OCI-LY3 (cell line): ENCODE results near the gene HOXA5.

Experiments
- H2AFZ ChIP-seq: fragments of 200-600, 300-600 bp; shearing (Covaris generic); 2 replicates; pipeline ENCODE4 v1.6.0; 2014; ENCODE audit warnings: antibody characterized with exemption, low read depth, low read length
- H3K27ac ChIP-seq: fragments of 200-600, 300-600 bp; sonication (generic); 2 replicates; pipeline ENCODE4 v1.5.1; 2014; ENCODE audit warnings: mild to moderate bottlenecking, low read length, moderate library complexity, mixed read lengths
- H3K27me3 ChIP-seq: fragments of 200-600, 300-600 bp; sonication (generic); 2 replicates; pipeline ENCODE4 v1.6.1; 2014; ENCODE audit warnings: low read depth, low read length, mixed read lengths
- H3K36me3 ChIP-seq: fragments of 200-600, 300-600 bp; sonication (generic); replicated peaks from 2 replicates; pipeline ENCODE3; 2014; ENCODE audit warnings: low read depth, low read length, mixed read lengths
- H3K4me1 ChIP-seq: fragments of 300-600, 200-600 bp; sonication (generic); 2 replicates; pipeline ENCODE4 v1.6.1; 2014; ENCODE audit warnings: low read length, mixed read lengths
- H3K4me2 ChIP-seq: fragments of 200-600, 300-600 bp; sonication (generic); 2 replicates; pipeline ENCODE4 v1.6.1; 2014; ENCODE audit warnings: low read length, mixed read lengths
- H3K4me3 ChIP-seq: fragments of 300-600, 200-600 bp; sonication (generic); 2 replicates; pipeline ENCODE4 v1.5.1; 2014; ENCODE audit warnings: antibody characterized with exemption, mild to moderate bottlenecking, low read length, moderate library complexity
- H3K79me2 ChIP-seq: fragments of 300-600, 200-600 bp; shearing (Covaris generic); 2 replicates; pipeline ENCODE4 v1.6.1; 2014; ENCODE audit warnings: mild to moderate bottlenecking, low read length, mixed read lengths
- H3K9ac ChIP-seq: fragments of 300-600, 200-600 bp; shearing (Covaris generic); 2 replicates; pipeline ENCODE4 v1.6.0; 2014; ENCODE audit warnings: mild to moderate bottlenecking, low read length, moderate library complexity
- H3K9me3 ChIP-seq: fragments of 200-600, 300-600 bp; shearing (Covaris generic); 2 replicates; pipeline ENCODE4 v1.6.1; 2014; ENCODE audit warnings: low read length, mixed read lengths; ENCODE audit not compliant: insufficient read depth
- H4K20me1 ChIP-seq: fragments of 200-600, 300-600 bp; sonication (generic); 2 replicates; pipeline ENCODE4 v1.6.1; 2016; ENCODE audit warnings: low read length, mixed read lengths; ENCODE audit not compliant: insufficient read depth
- CTCF ChIP-seq: fragments of 200-600, 300-600 bp; sonication (generic); IDR thresholded peaks from 2 replicates; pipeline ENCODE4 v1.5.1; 2014; ENCODE audit warnings: antibody characterized with exemption, low read length, low read depth
- EZH2phosphoT487 ChIP-seq: fragments of 200-600 bp; shearing (Covaris generic); IDR thresholded peaks from 2 replicates; pipeline ENCODE4 v1.6.1; 2018; ENCODE audit warnings: antibody characterized with exemption, mixed run types, low read depth

HOXA5 gene

GRCh38 chr7:27111042-27111750 is 32.3 kb downstream of the HOXA5 start:
- H3K4me2 ChIP-seq = no peak overlapping the region
- no peaks in the 10 kb centered on the region for H3K36me3 ChIP-seq
- H2AFZ ChIP-seq = no peak overlapping the region
- TF ChIP-seq EZH2phosphoT487 (no peak), CTCF (no peak)
- no peaks in the 10 kb centered on the region for H4K20me1 ChIP-seq
- no peak overlapping the region for H3K9ac ChIP-seq
- no peaks in the 10 kb centered on the region for H3K27me3 ChIP-seq
- H3K9me3 ChIP-seq = no peaks in the 10 kb centered on the region
- H3K79me2 ChIP-seq = no peaks in the 10 kb centered on the region
- no peaks in the 10 kb centered on the region for H3K4me1 ChIP-seq
- H3K4me3 ChIP-seq = no peak overlapping the region
- H3K27ac ChIP-seq = no peak overlapping the region

- no peaks in the 10 kb centered on the region for H3K79me2 ChIP-seq
Measured at GRCh38 chr7:27110186-27111031, 33.1 kb downstream of the HOXA5 start.

DNA sequence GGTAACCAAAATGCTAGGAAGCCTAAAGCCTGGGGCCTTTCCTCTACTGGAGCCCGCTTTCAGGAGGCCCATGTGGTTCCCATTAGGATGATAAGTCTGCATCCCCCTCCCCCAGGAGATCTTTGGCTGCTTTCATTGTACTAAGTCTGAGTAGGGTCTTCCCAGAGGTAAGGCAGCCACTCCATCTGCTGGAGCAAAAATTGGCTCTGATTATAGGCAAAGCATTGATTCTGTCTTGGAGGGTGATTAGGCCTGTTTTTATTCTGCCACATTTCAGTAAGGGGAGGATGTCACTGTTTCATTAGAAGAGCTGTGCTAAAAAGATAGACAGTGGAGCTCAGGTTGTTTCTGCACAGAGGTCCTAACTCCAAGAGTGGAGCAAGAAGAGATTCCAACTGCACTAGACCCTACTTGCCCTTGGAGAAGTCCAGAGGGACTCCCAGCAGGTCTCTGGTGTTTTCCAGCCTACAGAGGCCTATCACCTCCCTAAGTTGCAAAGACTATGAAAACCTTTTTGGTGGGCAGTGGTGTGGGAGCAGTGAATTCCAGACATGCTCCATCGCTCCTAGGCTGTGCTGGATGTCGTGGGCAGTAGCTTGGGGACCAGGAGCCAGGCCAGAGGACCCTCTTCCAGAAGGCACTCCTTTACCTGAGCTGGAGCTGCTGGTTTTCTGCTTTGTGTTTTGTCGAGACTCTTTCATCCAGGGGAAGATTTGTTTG is 33.9 kb downstream of the HOXA5 start:
- H3K4me2 ChIP-seq = no peak overlapping the region
- H3K9ac ChIP-seq = no peak overlapping the region
- no peaks in the 10 kb centered on the region for H3K79me2 ChIP-seq
- H3K27ac ChIP-seq = no peak overlapping the region
- H3K9me3 ChIP-seq = no peaks in the 10 kb centered on the region
- H4K20me1 ChIP-seq = no peaks in the 10 kb centered on the region
- no peak overlapping the region for H3K4me3 ChIP-seq
- TF ChIP-seq CTCF (no peak), EZH2phosphoT487 (no peak)
- no peaks in the 10 kb centered on the region for H3K4me1 ChIP-seq
- no peaks in the 10 kb centered on the region for H3K36me3 ChIP-seq
- H3K27me3 ChIP-seq = no peaks in the 10 kb centered on the region
- H2AFZ ChIP-seq = no peak overlapping the region

More at GRCh38 chr7:27110186-27111031, 33.1 kb downstream of the HOXA5 start:
- no peak overlapping the region for H3K4me2 ChIP-seq
- no peaks in the 10 kb centered on the region for H3K27me3 ChIP-seq
- H3K36me3 ChIP-seq = no peaks in the 10 kb centered on the region
- H3K4me1 ChIP-seq = no peaks in the 10 kb centered on the region
- H2AFZ ChIP-seq = no peak overlapping the region
- no peaks in the 10 kb centered on the region for H4K20me1 ChIP-seq
- no peak overlapping the region for H3K4me3 ChIP-seq
- H3K9me3 ChIP-seq = no peaks in the 10 kb centered on the region
- no peak overlapping the region for H3K9ac ChIP-seq
- no peak for TF ChIP-seq EZH2phosphoT487
- no peak for TF ChIP-seq CTCF
- H3K27ac ChIP-seq = no peak overlapping the region
